Activated CD8-positive, alpha-beta memory T cell treated with anti-CD3 and anti-CD28 coated beads for 1 hour (primary cell): ENCODE measurements around the gene MTA3.

Experiments
- DNase-seq, 2 donors: peaks; one replicate each; pipeline ENCODE4 v3.0.0-alpha.2; 2020; ENCODE audit warnings: low read depth in 1 of 2; ENCODE audit errors: extremely low read depth in 1 of 2

Gene MTA3

GRCh38 chr2:42799881-42800280, 231.4 kb downstream of the MTA3 start:
- DNase-seq: no peak

GRCh38 chr2:42800461-42800962, 232.1 kb downstream of the MTA3 start:
- no peak for DNase-seq

GRCh38 chr2:42800981-42801380, 232.5 kb downstream of the MTA3 start:
- DNase-seq: no peak

GRCh38 chr2:42801381-42801780, 232.9 kb downstream of the MTA3 start:
- no peak for DNase-seq

GRCh38 chr2:42802150-42802549, 233.7 kb downstream of the MTA3 start:
- no peak for DNase-seq

GRCh38 chr2:42804338-42804737, 235.9 kb downstream of the MTA3 start:
- DNase-seq: no peak

GRCh38 chr2:42804891-42805290, 236.5 kb downstream of the MTA3 start:
- DNase-seq: no peak
